ENCODE data around the gene CHGA.

GRCh38 chr14:92928961-92929688, 6.2 kb downstream of the CHGA start:
- TF ChIP-seq CTCF (IDR thresholded peaks at IDR 0.05; ENCODE audit: poor library complexity, severe bottlenecking) (no peak), POLR2AphosphoS5 (IDR thresholded peaks at IDR 0.05) (no peak), EZH2 (IDR thresholded peaks at IDR 0.05; ENCODE audit: borderline replicate concordance, insufficient read depth, low read length, poor library complexity, severe bottlenecking) (no peak), SMC3 (conservative IDR thresholded peaks at IDR 0.05; ENCODE audit: poor library complexity) (no peak), TAF1 (IDR thresholded peaks at IDR 0.05; ENCODE audit: low read depth) (no peak), REST (IDR thresholded peaks at IDR 0.05; ENCODE audit: borderline replicate concordance) (no peak)

Data from neural cell (in vitro differentiated cells).